ENCODE results near the gene DRC7.

DNA sequence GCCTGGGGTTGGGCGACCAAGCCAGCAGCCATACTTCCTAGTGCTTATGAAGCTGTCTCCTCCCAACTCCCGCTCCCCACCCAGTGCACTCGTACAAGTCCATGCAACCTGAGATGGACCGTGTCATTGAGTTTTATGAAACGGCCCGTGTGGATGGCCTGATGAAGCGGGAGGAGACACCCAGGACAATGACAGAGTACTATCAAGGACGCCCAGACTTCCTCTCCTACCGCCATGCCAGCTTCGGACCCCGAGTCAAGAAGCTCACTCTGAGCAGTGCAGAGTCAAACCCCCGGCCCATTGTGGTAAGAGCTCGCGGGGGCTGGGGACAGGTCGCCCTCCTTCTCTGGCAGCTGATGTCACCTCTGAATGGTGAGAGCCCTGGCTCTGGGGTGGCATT, 29.9 kb downstream of the DRC7 start:
- no peak for TF ChIP-seq EP300 (IDR thresholded peaks at IDR 0.05)
- no peak for TF ChIP-seq POLR2A (IDR thresholded peaks at IDR 0.05)
